ENCODE results near the gene MRPS23. TPM values are rescaled to one million over a fixed set of nuclear protein-coding genes. Genes with fewer than 3 reads are reported as not detected.
A peak's percentile ranks its signal among the peaks of the same experiment; 100 is the strongest.

Gene MRPS23
- total and polyA plus RNA-seq, 2 of the 13 experiments (the other 11 are each of a cell fraction or from before 2014, with no cell fraction given), result 63.2 to 181 TPM

GRCh38 chr17:57856792-57857620, 7.2 kb upstream of the MRPS23 start (continued):
- TF ChIP-seq ATAD3A (CRISPR knock-in tag; IDR thresholded peaks at IDR 0.05) (no peak), HNF4A (CRISPR knock-in tag; IDR thresholded peaks at IDR 0.05) (peak; percentile 82), CC2D1A (CRISPR knock-in tag; IDR thresholded peaks at IDR 0.05) (no peak), DZIP1 (CRISPR knock-in tag; IDR thresholded peaks at IDR 0.05) (no peak), IRF9 (CRISPR knock-in tag; IDR thresholded peaks at IDR 0.05; ENCODE audit: borderline replicate concordance) (no peak), NFIB (CRISPR knock-in tag; IDR thresholded peaks at IDR 0.05; ENCODE audit: borderline replicate concordance) (no peak), MED1 (CRISPR knock-in tag; IDR thresholded peaks at IDR 0.05) (peak; percentile 84), NFE2L2 (IDR thresholded peaks at IDR 0.05; ENCODE audit: low read length) (no peak), ZNF562 (CRISPR knock-in tag; IDR thresholded peaks at IDR 0.05; ENCODE audit: borderline replicate concordance) (no peak), HNRNPUL1 (IDR thresholded peaks at IDR 0.05; ENCODE audit: low read depth, low read length) (no peak), ZNF253 (CRISPR knock-in tag; IDR thresholded peaks at IDR 0.05; ENCODE audit: borderline replicate concordance) (no peak), GFI1 (CRISPR knock-in tag; IDR thresholded peaks at IDR 0.05; ENCODE audit: borderline replicate concordance) (no peak), ZNF629 (CRISPR knock-in tag; conservative IDR thresholded peaks at IDR 0.05) (no peak), KLF13 (CRISPR knock-in tag; IDR thresholded peaks at IDR 0.05) (no peak), JDP2 (CRISPR knock-in tag; IDR thresholded peaks at IDR 0.05; ENCODE audit: borderline replicate concordance) (no peak), SRY (CRISPR knock-in tag; IDR thresholded peaks at IDR 0.05) (no peak), ZHX2 (IDR thresholded peaks at IDR 0.05; ENCODE audit: low read depth) (no peak), ZHX2 (CRISPR knock-in tag; IDR thresholded peaks at IDR 0.05; ENCODE audit: borderline replicate concordance) (no peak), AHR (CRISPR knock-in tag; IDR thresholded peaks at IDR 0.05) (no peak)
- TF ChIP-seq, protein P1, sequence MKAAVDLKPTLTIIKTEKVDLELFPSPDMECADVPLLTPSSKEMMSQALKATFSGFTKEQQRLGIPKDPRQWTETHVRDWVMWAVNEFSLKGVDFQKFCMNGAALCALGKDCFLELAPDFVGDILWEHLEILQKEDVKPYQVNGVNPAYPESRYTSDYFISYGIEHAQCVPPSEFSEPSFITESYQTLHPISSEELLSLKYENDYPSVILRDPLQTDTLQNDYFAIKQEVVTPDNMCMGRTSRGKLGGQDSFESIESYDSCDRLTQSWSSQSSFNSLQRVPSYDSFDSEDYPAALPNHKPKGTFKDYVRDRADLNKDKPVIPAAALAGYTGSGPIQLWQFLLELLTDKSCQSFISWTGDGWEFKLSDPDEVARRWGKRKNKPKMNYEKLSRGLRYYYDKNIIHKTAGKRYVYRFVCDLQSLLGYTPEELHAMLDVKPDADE (CRISPR knock-in tag; IDR thresholded peaks at IDR 0.05), result no peak

All from HepG2 (cell line).